Neuronal stem cell (in vitro differentiated cells): ENCODE results near the gene LRP1.

Experiments
- DNase-seq: peaks from one replicate; pipeline ENCODE4 v3.0.0-alpha.2; 2013; ENCODE audit warnings: low spot score
- H2AFZ ChIP-seq: one replicate; pipeline ENCODE4 v1.6.1; 2013; ENCODE audit warnings: mild to moderate bottlenecking, low read length, inconsistent platforms
- H2AK5ac ChIP-seq: 2 replicates; pipeline ENCODE4 v1.6.1; 2013; ENCODE audit warnings: low read depth, mild to moderate bottlenecking, inconsistent platforms, low read length, moderate library complexity, mixed read lengths
- H2BK120ac ChIP-seq: 2 replicates; pipeline ENCODE4 v1.6.1; 2013; ENCODE audit warnings: low read depth, mild to moderate bottlenecking, inconsistent platforms, low read length, moderate library complexity, mixed read lengths
- H2BK12ac ChIP-seq: one replicate; pipeline ENCODE4 v1.6.1; 2013; ENCODE audit warnings: low read length, inconsistent platforms
- H2BK15ac ChIP-seq: 2 replicates; pipeline ENCODE4 v1.6.1; 2013; ENCODE audit warnings: mild to moderate bottlenecking, low read length, inconsistent platforms, mixed read lengths
- H2BK5ac ChIP-seq: one replicate; pipeline ENCODE4 v1.6.1; 2013; ENCODE audit warnings: inconsistent platforms, mild to moderate bottlenecking, low read length, moderate library complexity
- H3K14ac ChIP-seq: one replicate; pipeline ENCODE4 v1.6.1; 2013; ENCODE audit warnings: low read length, inconsistent platforms
- H3K18ac ChIP-seq: 2 replicates; pipeline ENCODE4 v1.6.1; 2013; ENCODE audit warnings: low read length, inconsistent platforms
- H3K23ac ChIP-seq: 2 replicates; pipeline ENCODE4 v1.6.1; 2013; ENCODE audit warnings: low read depth, mild to moderate bottlenecking, mixed read lengths, low read length, inconsistent platforms; ENCODE audit not compliant: poor library complexity
- H3K27ac ChIP-seq: replicated peaks from 3 replicates; pipeline ENCODE4 v1.5.1; 2013; ENCODE audit warnings: low read length, inconsistent platforms
- H3K27me3 ChIP-seq, 3 experiments: 2 replicates each; pipeline ENCODE4 v1.6.1; 2013; ENCODE audit warnings: low read length in 3 of 3, mild to moderate bottlenecking in 2 of 3, inconsistent platforms in 1 of 3, low read depth in 1 of 3, mixed read lengths in 1 of 3, moderate library complexity in 1 of 3; ENCODE audit not compliant: control insufficient read depth in 3 of 3, insufficient read depth in 3 of 3
- H3K36me3 ChIP-seq, 2 donors: replicated peaks in 1 of 2; 2 replicates each; pipeline ENCODE4 v1.6.1; 2013; ENCODE audit warnings: low read length in 2 of 2; ENCODE audit not compliant: control insufficient read depth in 2 of 2, insufficient read depth in 2 of 2
- H3K4ac ChIP-seq: 2 replicates; pipeline ENCODE4 v1.6.1; 2013; ENCODE audit warnings: inconsistent platforms, mild to moderate bottlenecking, low read length, moderate library complexity
- H3K4me1 ChIP-seq, 2 donors: 1 replicate in 1 of 2; 2 replicates in 1 of 2; pipeline ENCODE4 v1.6.1; 2013; ENCODE audit warnings: low read length in 2 of 2, low read depth in 1 of 2; ENCODE audit not compliant: control insufficient read depth in 2 of 2, insufficient read depth in 1 of 2
- H3K4me2 ChIP-seq: one replicate; pipeline ENCODE4 v1.6.1; 2013; ENCODE audit warnings: mild to moderate bottlenecking, low read length, inconsistent platforms; ENCODE audit not compliant: insufficient read depth, poor library complexity, severe bottlenecking
- H3K4me3 ChIP-seq, 2 donors: 2 replicates each; pipeline ENCODE4 v1.5.1; 2013; ENCODE audit warnings: low read length in 2 of 2, mild to moderate bottlenecking in 2 of 2, inconsistent platforms in 1 of 2, moderate library complexity in 1 of 2
- H3K79me1 ChIP-seq: one replicate; pipeline ENCODE4 v1.6.1; 2013; ENCODE audit warnings: low read depth, mild to moderate bottlenecking, inconsistent platforms, low read length, moderate library complexity
- H3K9ac ChIP-seq: one replicate; pipeline ENCODE4 v1.6.1; 2013; ENCODE audit warnings: mild to moderate bottlenecking, low read depth, low read length, inconsistent platforms; ENCODE audit not compliant: poor library complexity
- H3K9me3 ChIP-seq, 2 donors: replicated peaks in 1 of 2; 2 replicates each; pipeline versions ENCODE3 to v1.6.1; 2013; ENCODE audit warnings: low read length in 2 of 2, mild to moderate bottlenecking in 2 of 2, inconsistent platforms in 1 of 2, low read depth in 1 of 2, mixed read lengths in 1 of 2, moderate library complexity in 1 of 2; ENCODE audit not compliant: control insufficient read depth in 2 of 2, insufficient read depth in 1 of 2
- H4K8ac ChIP-seq: one replicate; pipeline ENCODE4 v1.6.1; 2013; ENCODE audit warnings: low read depth, mild to moderate bottlenecking, inconsistent platforms, low read length, moderate library complexity
- H4K91ac ChIP-seq: one replicate; pipeline ENCODE4 v1.6.1; 2013; ENCODE audit warnings: low read length, low read depth, mild to moderate bottlenecking, inconsistent platforms; ENCODE audit not compliant: poor library complexity
- WGBS, 2 donors: extraction: QIAGEN DNeasy Blood & Tissue Kit; methylation state at CpG; one replicate each; pipeline ENCODE4 v1.1.7; 2013; ENCODE audit warnings: missing lambda C conversion rate in 2 of 2, mixed read lengths in 1 of 2; ENCODE audit not compliant: insufficient read length in 2 of 2, insufficient replicate concordance in 1 of 2; ENCODE audit errors: extremely low coverage in 2 of 2; 5-methylcytosine and 5-hydroxymethylcytosine counted together

LRP1 gene

GRCh38 chr12:57187222-57188089 lies 59.2 kb downstream of the LRP1 start:
- H3K9me3 ChIP-seq = peaks cover 0 to 7% of the 10 kb centered on the region in 2 donors
- H4K91ac ChIP-seq = no peak overlapping the region
- no peak overlapping the region for H4K8ac ChIP-seq
- no peak overlapping the region for H3K9ac ChIP-seq
- no peak overlapping the region for H2AFZ ChIP-seq
- no peak overlapping the region for H3K4me2 ChIP-seq
- H2BK12ac ChIP-seq = no peak overlapping the region
- H2AK5ac ChIP-seq = no peak overlapping the region
- no peaks in the 10 kb centered on the region for H3K4me1 ChIP-seq
- H2BK120ac ChIP-seq = no peak overlapping the region
- H3K27ac ChIP-seq = no peak overlapping the region
- H3K14ac ChIP-seq = no peak overlapping the region
- H3K36me3 ChIP-seq = peaks cover 84 to 98% of the 10 kb centered on the region in 2 donors
- H3K4me3 ChIP-seq = no peak overlapping the region
- no peaks in the 10 kb centered on the region for H3K27me3 ChIP-seq
- H2BK15ac ChIP-seq = no peak overlapping the region
- H3K79me1 ChIP-seq = peaks cover 13% of the 10 kb centered on the region
- H3K4ac ChIP-seq = no peak overlapping the region
- H3K18ac ChIP-seq = no peak overlapping the region
- H3K23ac ChIP-seq = no peak overlapping the region
- no peak overlapping the region for H2BK5ac ChIP-seq
- DNase-seq = no peak
- no CpG with 5 or more reads among the region's 21 CpGs for WGBS, 2 donors

DNA sequence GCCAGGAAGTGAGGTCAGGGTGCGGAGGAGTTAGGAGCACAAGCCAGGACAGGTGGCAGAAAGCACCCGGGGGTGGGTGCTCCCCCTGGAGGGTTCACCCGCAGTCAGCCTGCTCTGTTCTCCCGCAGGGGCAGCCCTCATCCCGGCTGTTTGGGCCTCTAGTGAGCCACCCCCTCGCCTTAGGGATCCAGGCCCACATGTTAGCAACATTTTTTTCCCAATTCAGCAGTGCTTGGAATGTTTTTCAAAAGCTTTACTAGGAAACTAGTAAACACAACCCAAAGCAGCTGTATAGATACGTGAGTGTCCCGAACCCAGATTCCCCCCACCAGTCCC lies 59.8 kb downstream of the LRP1 start:
- no peak overlapping the region for H4K91ac ChIP-seq
- H3K4ac ChIP-seq = no peak overlapping the region
- no peak overlapping the region for H3K14ac ChIP-seq
- no peak overlapping the region for H2AFZ ChIP-seq
- H3K79me1 ChIP-seq = peaks cover 13% of the 10 kb centered on the region
- H3K4me2 ChIP-seq = no peak overlapping the region
- H3K9me3 ChIP-seq = peaks cover 0 to 7% of the 10 kb centered on the region in 2 donors
- H3K27me3 ChIP-seq = no peaks in the 10 kb centered on the region
- H2BK12ac ChIP-seq = no peak overlapping the region
- H3K4me1 ChIP-seq = no peaks in the 10 kb centered on the region
- H3K9ac ChIP-seq = no peak overlapping the region
- H3K27ac ChIP-seq = no peak overlapping the region
- H3K36me3 ChIP-seq = peaks cover 90 to 100% of the 10 kb centered on the region in 2 donors
- H2BK15ac ChIP-seq = no peak overlapping the region
- H3K23ac ChIP-seq = no peak overlapping the region
- no peak overlapping the region for H4K8ac ChIP-seq
- H2BK5ac ChIP-seq = no peak overlapping the region
- H2AK5ac ChIP-seq = no peak overlapping the region
- no peak for DNase-seq
- no CpG with 5 or more reads among the region's 8 CpGs for WGBS, 2 donors
- H2BK120ac ChIP-seq = no peak overlapping the region
- no peak overlapping the region for H3K4me3 ChIP-seq
- no peak overlapping the region for H3K18ac ChIP-seq

GRCh38 chr12:57190037-57190436 lies 61.8 kb downstream of the LRP1 start:
- H3K23ac ChIP-seq = no peak overlapping the region
- H3K9me3 ChIP-seq = peaks cover 0 to 7% of the 10 kb centered on the region in 2 donors
- H2BK120ac ChIP-seq = no peak overlapping the region
- no peak overlapping the region for H3K4me2 ChIP-seq
- H3K18ac ChIP-seq = no peak overlapping the region
- whole genome bisulfite sequencing, 2 donors = no CpG with 5 or more reads among the region's 6 CpGs
- no peak overlapping the region for H4K91ac ChIP-seq
- no peak overlapping the region for H2BK5ac ChIP-seq
- H4K8ac ChIP-seq = no peak overlapping the region
- H2BK15ac ChIP-seq = no peak overlapping the region
- no peak for DNase-seq
- H3K79me1 ChIP-seq = peaks cover 8% of the 10 kb centered on the region
- no peaks in the 10 kb centered on the region for H3K27me3 ChIP-seq
- no peak overlapping the region for H3K9ac ChIP-seq
- no peak overlapping the region for H3K27ac ChIP-seq
- no peaks in the 10 kb centered on the region for H3K4me1 ChIP-seq
- H3K14ac ChIP-seq = no peak overlapping the region
- no peak overlapping the region for H2BK12ac ChIP-seq
- H3K4ac ChIP-seq = no peak overlapping the region
- no peak overlapping the region for H3K4me3 ChIP-seq
- peaks cover 90 to 100% of the 10 kb centered on the region in 2 donors for H3K36me3 ChIP-seq
- no peak overlapping the region for H2AFZ ChIP-seq
- H2AK5ac ChIP-seq = no peak overlapping the region

DNA sequence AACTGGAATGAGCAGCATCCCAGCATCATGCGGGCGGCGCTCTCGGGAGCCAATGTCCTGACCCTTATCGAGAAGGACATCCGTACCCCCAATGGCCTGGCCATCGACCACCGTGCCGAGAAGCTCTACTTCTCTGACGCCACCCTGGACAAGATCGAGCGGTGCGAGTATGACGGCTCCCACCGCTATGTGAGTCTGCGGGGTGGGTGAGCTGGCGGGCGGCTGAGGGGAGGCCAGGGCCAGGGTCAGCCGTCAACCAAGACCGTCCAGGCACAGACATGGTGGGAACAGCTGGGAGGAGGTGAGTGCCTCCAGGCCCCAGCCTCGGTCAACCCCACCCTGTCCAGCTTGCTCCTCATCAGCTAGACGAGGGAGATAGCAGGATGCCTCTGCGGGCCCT lies 62.5 kb downstream of the LRP1 start:
- Histone ChIP-seq H3K4me1 (no peaks in the 10 kb centered on the region), H3K27ac (no peak overlapping the region), H3K4me2 (no peak overlapping the region), H3K27me3 (no peaks in the 10 kb centered on the region), H2BK120ac (no peak overlapping the region), H3K14ac (peak overlapping the region; percentile 56), H2AFZ (no peak overlapping the region), H2BK12ac (no peak overlapping the region), H3K36me3 (peaks cover 90 to 100% of the 10 kb centered on the region in 2 donors), H3K9me3 (peaks cover 0 to 7% of the 10 kb centered on the region in 2 donors), H2BK5ac (no peak overlapping the region), H3K23ac (peak overlapping the region; percentile 93), H4K91ac (no peak overlapping the region), H3K18ac (no peak overlapping the region), H3K9ac (no peak overlapping the region), H3K4ac (no peak overlapping the region), H2AK5ac (no peak overlapping the region), H2BK15ac (no peak overlapping the region), H3K4me3 (no peak overlapping the region), H4K8ac (no peak overlapping the region), H3K79me1 (peaks cover 5% of the 10 kb centered on the region)
- WGBS, 2 donors = no CpG with 5 or more reads among the region's 23 CpGs
- no peak for DNase-seq
